Adrenal gland (tissue), 12 donors: ENCODE measurements around the gene UNC5C. TPM values are rescaled to one million over a fixed set of nuclear protein-coding genes. Genes with fewer than 3 reads are reported as not detected.

Experiments used
- DNase-seq, 7 donors: peaks; one replicate each; pipeline ENCODE4 v3.0.0-alpha.2; 2019 to 2020
- H3K27ac ChIP-seq, 5 donors: fragments of 200-600 bp; sonication (generic) in 4 of 5; 1 replicate in 3 of 5; 2 replicates in 2 of 5; pipeline versions ENCODE4 v1.5.1 to v1.8.0; 2016 to 2020; ENCODE audit warnings: mild to moderate bottlenecking in 1 of 5
- H3K27me3 ChIP-seq: fragments of 200-600 bp; 2 replicates; pipeline ENCODE4 v1.8.0; 2021
- H3K36me3 ChIP-seq, 2 donors: fragments of 200-600 bp; replicated peaks in 1 of 2; 1 replicate in 1 of 2; 2 replicates in 1 of 2; pipeline versions ENCODE4 v1.5.1 to v1.8.0; 2018 to 2022
- H3K4me1 ChIP-seq, 2 donors: fragments of 200-600 bp; replicated peaks in 1 of 2; 1 replicate in 1 of 2; 2 replicates in 1 of 2; pipeline versions ENCODE4 v1.5.1 to v1.8.0; 2018 to 2021
- H3K4me3 ChIP-seq, 4 donors: fragments of 200-600 bp; sonication (generic) in 3 of 4; one replicate each; pipeline ENCODE4 v1.5.1; 2016 to 2018
- H3K9me3 ChIP-seq, 3 donors: fragments of 200-600 bp; sonication (generic) in 1 of 3; replicated peaks in 1 of 3; 1 replicate in 2 of 3; 2 replicates in 1 of 3; pipeline versions ENCODE4 v1.5.1 to v1.8.0; 2016 to 2021
- CTCF ChIP-seq, 6 experiments: fragments of 450-650 bp in 4 of 6; fragments of 200-600 bp in 2 of 6; sonication (generic) in 1 of 6; IDR thresholded peaks; 1 replicate in 5 of 6; 2 replicates in 1 of 6; pipeline versions ENCODE4 v1.5.1 to v1.8.0; 2016 to 2021; ENCODE audit warnings: antibody characterized with exemption in 6 of 6, mild to moderate bottlenecking in 2 of 6, moderate library complexity in 1 of 6
- POLR2A ChIP-seq, 2 donors: fragments of 450-650 bp; IDR thresholded peaks; one replicate each; pipeline ENCODE4 v1.6.1; 2017; ENCODE audit warnings: antibody characterized with exemption in 2 of 2, mild to moderate bottlenecking in 2 of 2, moderate library complexity in 1 of 2
- WGBS, 4 donors: extraction: QIAGEN DNeasy Blood & Tissue Kit in 2 of 4; methylation state at CpG; one replicate each; pipeline versions ENCODE4 v1.1.5 to v1.1.7; 2013 to 2017; 5-methylcytosine and 5-hydroxymethylcytosine counted together
- intact Hi-C, 2 donors: fragments of 100-400 bp; cut with DNase I; formaldehyde crosslinking; loops; one replicate each; pipeline versions ENCODE4 v1.14.1 to v1.15.0; 2022 to 2023
- polyA plus RNA-seq, 3 donors: library from polyadenylated mRNA; stranded (reverse); fragments of 200-250 nt in 2 of 3; fragments of 350-450 nt in 1 of 3; fragmentation: Illumina TruSeq in 1 of 3; extraction: RNeasy Lipid Tissue Mini Kit (QIAGEN cat#74804) in 1 of 3; gene quantifications; one replicate each; pipeline ENCODE4 v1.2.3, GENCODE V29; 2013 to 2014
- total RNA-seq, 9 donors: library from RNA; depleted of rRNA in 4 of 9; stranded (reverse); fragments of >200 nt in 4 of 9; fragments of 120-200 nt in 1 of 9; fragmentation: NEBNext Ultra II Directional in 1 of 9; extraction: Animal tissue kit (Norgen Biotek cat#: 25700) in 1 of 9; gene quantifications; one replicate each; pipeline versions ENCODE4 v1.1.0 to v1.2.4, GENCODE V29; 2013 to 2023
- donor health status: healthy with polysubstance abuse.
- donor health status: Bipolar disorder and iron deficiency.
- donor health status: DM: yes; HTN: yes; CAD: no.
- donor health status: DM: no; HTN: no; CAD: no.
- donor health status: DM: no; HTN: no; CAD: no.
- donor health status: DM: yes; HTN: yes; CAD: no.

UNC5C gene
- total and polyA plus RNA-seq, 12 donors: 4.7 to 33.5 (median 23.8) TPM

GRCh38 chr4:95439071-95439470 lies 109.7 kb downstream of the UNC5C start:
- Histone ChIP-seq H3K9me3 (no peaks in the 10 kb centered on the region), H3K4me1 (peaks cover 0 to 5% of the 10 kb centered on the region in 2 donors), H3K27ac (no peak overlapping the region), H3K4me3 (no peak overlapping the region), H3K27me3 (no peaks in the 10 kb centered on the region), H3K36me3 (no peaks in the 10 kb centered on the region)
- intact Hi-C loops: no loop called here
- WGBS, 4 donors: 37 to 58% (median 47%) methylated on average over 2 of the region's 2 CpGs
- TF ChIP-seq CTCF (IDR thresholded peaks at IDR 0.05) (no peak), POLR2A (IDR thresholded peaks at IDR 0.05) (no peak)
- peak in 1 of 7 donors; percentile 8 for DNase-seq

- intact Hi-C loops: no loop called here
- 64 to 82% (median 72%) methylated on average over 1 of the region's 1 CpG for WGBS, 4 donors
These were observed 116.3 kb downstream of the UNC5C start for GRCh38 chr4:95432466-95432865.

GRCh38 chr4:95431678-95432077 lies 117.1 kb downstream of the UNC5C start:
- DNase-seq: no peak
- Histone ChIP-seq H3K27ac (no peak overlapping the region), H3K4me3 (no peak overlapping the region), H3K4me1 (no peaks in the 10 kb centered on the region), H3K36me3 (no peaks in the 10 kb centered on the region), H3K27me3 (no peaks in the 10 kb centered on the region), H3K9me3 (no peaks in the 10 kb centered on the region)
- TF ChIP-seq CTCF (IDR thresholded peaks at IDR 0.05) (no peak), POLR2A (IDR thresholded peaks at IDR 0.05) (no peak)
- intact Hi-C loops: no loop called here
- 83 to 90% (median 87%) methylated on average over 2 of the region's 2 CpGs for WGBS, 4 donors

More at GRCh38 chr4:95432466-95432865, 116.3 kb downstream of the UNC5C start:
- H3K4me1 ChIP-seq: no peaks in the 10 kb centered on the region
- H3K27me3 ChIP-seq: no peaks in the 10 kb centered on the region
- no peak overlapping the region for H3K4me3 ChIP-seq
- DNase-seq: no peak
- no peaks in the 10 kb centered on the region for H3K9me3 ChIP-seq
- H3K36me3 ChIP-seq: no peaks in the 10 kb centered on the region
- no peak for TF ChIP-seq CTCF (IDR thresholded peaks at IDR 0.05)
- no peak for TF ChIP-seq POLR2A (IDR thresholded peaks at IDR 0.05)
- H3K27ac ChIP-seq: no peak overlapping the region

GRCh38 chr4:95429416-95429815 lies 119.4 kb downstream of the UNC5C start:
- DNase-seq: no peak
- no peaks in the 10 kb centered on the region for H3K36me3 ChIP-seq
- H3K9me3 ChIP-seq: no peaks in the 10 kb centered on the region
- intact Hi-C loops: no loop called here
- no peak overlapping the region for H3K27ac ChIP-seq
- no peaks in the 10 kb centered on the region for H3K27me3 ChIP-seq
- no peaks in the 10 kb centered on the region for H3K4me1 ChIP-seq
- 59 to 67% (median 62%) methylated on average over 3 of the region's 3 CpGs for WGBS, 4 donors
- no peak overlapping the region for H3K4me3 ChIP-seq
- TF ChIP-seq CTCF (IDR thresholded peaks at IDR 0.05) (no peak), POLR2A (IDR thresholded peaks at IDR 0.05) (no peak)
